Adrenal gland (tissue), 5 donors: ENCODE measurements around the gene CDCA8.

Source experiments
- POLR2A ChIP-seq, 2 donors: fragments of 450-650 bp; IDR thresholded peaks; one replicate each; pipeline ENCODE4 v1.6.1; 2017; ENCODE audit warnings: antibody characterized with exemption in 2 of 2, mild to moderate bottlenecking in 2 of 2, moderate library complexity in 1 of 2
- TF ChIP-seq, protein P1 (sequence below), 6 experiments: fragments of 450-650 bp in 4 of 6; fragments of 200-600 bp in 2 of 6; sonication (generic) in 1 of 6; IDR thresholded peaks; 1 replicate in 5 of 6; 2 replicates in 1 of 6; pipeline versions ENCODE4 v1.5.1 to v1.8.0; 2016 to 2021; ENCODE audit warnings: antibody characterized with exemption in 6 of 6, mild to moderate bottlenecking in 2 of 6, moderate library complexity in 1 of 6
- donor health status: DM: no; HTN: no; CAD: no.

GRCh38 chr1:37734629-37735591, 42.6 kb downstream of the CDCA8 start:
- no peak for TF ChIP-seq POLR2A (IDR thresholded peaks at IDR 0.05)
- TF ChIP-seq, protein P1, sequence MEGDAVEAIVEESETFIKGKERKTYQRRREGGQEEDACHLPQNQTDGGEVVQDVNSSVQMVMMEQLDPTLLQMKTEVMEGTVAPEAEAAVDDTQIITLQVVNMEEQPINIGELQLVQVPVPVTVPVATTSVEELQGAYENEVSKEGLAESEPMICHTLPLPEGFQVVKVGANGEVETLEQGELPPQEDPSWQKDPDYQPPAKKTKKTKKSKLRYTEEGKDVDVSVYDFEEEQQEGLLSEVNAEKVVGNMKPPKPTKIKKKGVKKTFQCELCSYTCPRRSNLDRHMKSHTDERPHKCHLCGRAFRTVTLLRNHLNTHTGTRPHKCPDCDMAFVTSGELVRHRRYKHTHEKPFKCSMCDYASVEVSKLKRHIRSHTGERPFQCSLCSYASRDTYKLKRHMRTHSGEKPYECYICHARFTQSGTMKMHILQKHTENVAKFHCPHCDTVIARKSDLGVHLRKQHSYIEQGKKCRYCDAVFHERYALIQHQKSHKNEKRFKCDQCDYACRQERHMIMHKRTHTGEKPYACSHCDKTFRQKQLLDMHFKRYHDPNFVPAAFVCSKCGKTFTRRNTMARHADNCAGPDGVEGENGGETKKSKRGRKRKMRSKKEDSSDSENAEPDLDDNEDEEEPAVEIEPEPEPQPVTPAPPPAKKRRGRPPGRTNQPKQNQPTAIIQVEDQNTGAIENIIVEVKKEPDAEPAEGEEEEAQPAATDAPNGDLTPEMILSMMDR (IDR thresholded peaks at IDR 0.05): no peak
